Activated CD8-positive, alpha-beta memory T cell treated with anti-CD3 and anti-CD28 coated beads, Interleukin-2, amount 10 ng/mL, durations not matched to agents 7 days and 5 days (primary cell): ENCODE data around the gene ZNF48. TPM values are rescaled to one million over a fixed set of nuclear protein-coding genes. Genes with fewer than 3 reads are reported as not detected.

Experiments used
- ATAC-seq: fragments of 150-1000 bp; cut with Tn5 transposase; one replicate; pipeline ENCODE4 v1.10.0; 2021; ENCODE audit warnings: moderate library complexity
- CTCF ChIA-PET: fragments of 350-600 bp; sonication (Branson Sonifier 250); formaldehyde crosslinking; loops from one replicate; lab custom pipeline; 2021; ENCODE audit warnings: antibody characterized with exemption; lab: Charles Lee
- DNase-seq: peaks from one replicate; pipeline ENCODE4 v3.0.0-alpha.2; 2020
- H3K27ac Mint-ChIP-seq: one replicate; pipeline ENCODE4 v1.8.0; 2021; ENCODE audit warnings: mild to moderate bottlenecking, mixed read lengths
- H3K27me3 Mint-ChIP-seq: one replicate; pipeline ENCODE4 v1.8.0; 2021; ENCODE audit warnings: mixed read lengths
- H3K36me3 Mint-ChIP-seq: one replicate; pipeline ENCODE4 v1.8.0; 2021; ENCODE audit warnings: mild to moderate bottlenecking, mixed read lengths
- H3K4me1 Mint-ChIP-seq: one replicate; pipeline ENCODE4 v1.8.0; 2021; ENCODE audit warnings: mixed read lengths
- H3K4me3 Mint-ChIP-seq: one replicate; pipeline ENCODE4 v1.8.0; 2021; ENCODE audit warnings: mild to moderate bottlenecking, moderate library complexity, mixed read lengths
- H3K9me3 Mint-ChIP-seq: one replicate; pipeline ENCODE4 v1.8.0; 2022; ENCODE audit warnings: low read depth, mixed read lengths
- total RNA-seq, 2 experiments: library from RNA; stranded (reverse); gene quantifications; one replicate each; pipeline ENCODE4 v1.2.3, GENCODE V29; 2021

Gene ZNF48
- total RNA-seq, 2 experiments from 2014 or later: 13.7 to 15.6 TPM

- H3K27ac Mint-ChIP-seq: peak overlapping the region; percentile 38
- H3K4me1 Mint-ChIP-seq: peaks cover 32% of the 10 kb centered on the region
- ATAC-seq (no peak), DNase-seq (no peak)
- H3K4me3 Mint-ChIP-seq: peak overlapping the region; percentile 79
- peaks cover 6% of the 10 kb centered on the region for H3K36me3 Mint-ChIP-seq
- CTCF ChIA-PET: interaction anchor here (0.6 to 8.1 kb wide), 19 partner anchors 9 to 316 kb away, joined by 3 to 73 read pairs (median 9); partner anchors contain the start of genes DCTPP1, SEPTIN1, TBC1D10B and TBX6
- H3K9me3 Mint-ChIP-seq: no peaks in the 10 kb centered on the region
- peaks cover 6% of the 10 kb centered on the region for H3K27me3 Mint-ChIP-seq
Observed at GRCh38 chr16:30407804-30408534, 12.7 kb downstream of the ZNF48 start.

- H3K4me1 Mint-ChIP-seq: peaks cover 37% of the 10 kb centered on the region
- ATAC-seq: peak; percentile 60
- peaks cover 12% of the 10 kb centered on the region for H3K36me3 Mint-ChIP-seq
- no peaks in the 10 kb centered on the region for H3K27me3 Mint-ChIP-seq
- peak overlapping the region; percentile 5 for H3K4me3 Mint-ChIP-seq
- CTCF ChIA-PET: interaction anchor here (0.6 to 8.1 kb wide), 37 partner anchors 10 to 377 kb away, joined by 3 to 73 read pairs (median 6); partner anchors contain the start of genes CD2BP2, CORO1A, DCTPP1 and GDPD3
- peak; percentile 94 for DNase-seq
- peak overlapping the region; percentile 54 for H3K27ac Mint-ChIP-seq
- H3K9me3 Mint-ChIP-seq: no peaks in the 10 kb centered on the region
Observed at GRCh38 chr16:30409125-30410060, 14.2 kb downstream of the ZNF48 start.

GRCh38 chr16:30413112-30413806 lies 18.0 kb downstream of the ZNF48 start:
- DNase-seq: no peak
- CTCF ChIA-PET: interaction anchor here (1.1 kb wide), 1 partner anchor 17 kb away, joined by 3 read pairs; the partner anchor contains the start of gene DCTPP1
- Mint-ChIP-seq H3K4me1 (peaks cover 43% of the 10 kb centered on the region), H3K9me3 (no peaks in the 10 kb centered on the region), H3K4me3 (no peak overlapping the region), H3K27ac (no peak overlapping the region), H3K36me3 (peaks cover 14% of the 10 kb centered on the region), H3K27me3 (no peaks in the 10 kb centered on the region)
- ATAC-seq: no peak

- no peak overlapping the region for H3K27ac Mint-ChIP-seq
- no peak for ATAC-seq
- peaks cover 41% of the 10 kb centered on the region for H3K4me1 Mint-ChIP-seq
- peaks cover 16% of the 10 kb centered on the region for H3K36me3 Mint-ChIP-seq
- no peaks in the 10 kb centered on the region for H3K27me3 Mint-ChIP-seq
- CTCF ChIA-PET: interaction anchor here (0.9 to 1.1 kb wide), 2 partner anchors 16 to 19 kb away, joined by 3 read pairs; partner anchors contain the start of gene DCTPP1
- H3K4me3 Mint-ChIP-seq: no peak overlapping the region
- no peak for DNase-seq
- no peaks in the 10 kb centered on the region for H3K9me3 Mint-ChIP-seq
Observed at GRCh38 chr16:30414159-30414558, 18.9 kb downstream of the ZNF48 start.

GRCh38 chr16:30416047-30416603 lies 20.9 kb downstream of the ZNF48 start:
- Mint-ChIP-seq H3K4me3 (no peak overlapping the region), H3K27ac (no peak overlapping the region), H3K4me1 (peaks cover 35% of the 10 kb centered on the region), H3K36me3 (peaks cover 20% of the 10 kb centered on the region), H3K27me3 (no peaks in the 10 kb centered on the region), H3K9me3 (no peaks in the 10 kb centered on the region)
- ATAC-seq (no peak), DNase-seq (no peak)
- CTCF ChIA-PET: interaction anchor here (0.8 to 1.7 kb wide), 5 partner anchors 8 to 213 kb away, joined by 3 to 6 read pairs (median 3); partner anchors contain the start of genes DCTPP1 and ZNF771

GRCh38 chr16:30416624-30417528 lies 21.7 kb downstream of the ZNF48 start:
- Mint-ChIP-seq H3K9me3 (no peaks in the 10 kb centered on the region), H3K4me3 (peak overlapping the region; percentile 46), H3K27me3 (no peaks in the 10 kb centered on the region), H3K4me1 (peaks cover 36% of the 10 kb centered on the region), H3K36me3 (peaks cover 24% of the 10 kb centered on the region), H3K27ac (peak overlapping the region; percentile 14)
- CTCF ChIA-PET: interaction anchor here (0.7 to 3.8 kb wide), 19 partner anchors 7 to 325 kb away, joined by 3 to 33 read pairs (median 5); partner anchors contain the start of genes DCTPP1, PRR14, SEPTIN1 and TBC1D10B
- no peak for DNase-seq
- ATAC-seq: no peak

- H3K36me3 Mint-ChIP-seq: peaks cover 24% of the 10 kb centered on the region
- H3K9me3 Mint-ChIP-seq: no peaks in the 10 kb centered on the region
- H3K4me3 Mint-ChIP-seq: peak overlapping the region; percentile 64
- peaks cover 31% of the 10 kb centered on the region for H3K4me1 Mint-ChIP-seq
- CTCF ChIA-PET: interaction anchor here (0.6 to 3.8 kb wide), 22 partner anchors 8 to 326 kb away, joined by 3 to 33 read pairs (median 5); partner anchors contain the start of genes DCTPP1, PRR14, SEPTIN1 and TBC1D10B
- DNase-seq: peak; percentile 93
- H3K27me3 Mint-ChIP-seq: no peaks in the 10 kb centered on the region
- peak overlapping the region; percentile 48 for H3K27ac Mint-ChIP-seq
- ATAC-seq: peak; percentile 91
Observed at GRCh38 chr16:30417529-30418349, 22.5 kb downstream of the ZNF48 start.

GRCh38 chr16:30418350-30419181 lies 23.3 kb downstream of the ZNF48 start:
- DNase-seq (no peak), ATAC-seq (no peak)
- H3K9me3 Mint-ChIP-seq: no peaks in the 10 kb centered on the region
- peaks cover 25% of the 10 kb centered on the region for H3K36me3 Mint-ChIP-seq
- no peaks in the 10 kb centered on the region for H3K27me3 Mint-ChIP-seq
- CTCF ChIA-PET: interaction anchor here (0.6 to 3.8 kb wide), 21 partner anchors 9 to 327 kb away, joined by 3 to 33 read pairs (median 5); partner anchors contain the start of genes DCTPP1, PRR14, SEPTIN1 and TBC1D10B
- H3K4me3 Mint-ChIP-seq: peak overlapping the region; percentile 52
- peaks cover 30% of the 10 kb centered on the region for H3K4me1 Mint-ChIP-seq
- peak overlapping the region; percentile 73 for H3K27ac Mint-ChIP-seq

- no peak for ATAC-seq
- Mint-ChIP-seq H3K4me3 (no peak overlapping the region), H3K36me3 (peaks cover 34% of the 10 kb centered on the region), H3K27me3 (no peaks in the 10 kb centered on the region), H3K9me3 (no peaks in the 10 kb centered on the region), H3K4me1 (peaks cover 24% of the 10 kb centered on the region), H3K27ac (no peak overlapping the region)
- CTCF ChIA-PET: interaction anchor here (1.5 to 3.8 kb wide), 2 partner anchors 12 to 194 kb away, joined by 3 to 32 read pairs; no protein-coding TSS in a partner anchor
- no peak for DNase-seq
Observed at GRCh38 chr16:30421010-30421409, 25.8 kb downstream of the ZNF48 start.

- Mint-ChIP-seq H3K9me3 (no peaks in the 10 kb centered on the region), H3K27me3 (no peaks in the 10 kb centered on the region), H3K27ac (peak overlapping the region; percentile 39), H3K4me1 (peaks cover 25% of the 10 kb centered on the region), H3K4me3 (no peak overlapping the region), H3K36me3 (peaks cover 29% of the 10 kb centered on the region)
- no peak for ATAC-seq
- CTCF ChIA-PET: interaction anchor here (1.7 kb wide), 1 partner anchor 168 kb away, joined by 4 read pairs; no protein-coding TSS in a partner anchor
- no peak for DNase-seq
Observed at GRCh38 chr16:30428055-30428454, 32.8 kb downstream of the ZNF48 start.
